Measurements from ENCODE around the gene PARP2.

The PARP2 gene

GRCh38 chr14:20400965-20401593 lies 57.6 kb downstream of the PARP2 start:
- no peak for DNase-seq (ENCODE audit: low read depth)

- DNase-seq (ENCODE audit: low read depth) = no peak
Observed at GRCh38 chr14:20403521-20403920, 60.1 kb downstream of the PARP2 start.
